BJ (cell line): Measurements from ENCODE around the gene PHKG2. TPM values are rescaled to one million over a fixed set of nuclear protein-coding genes. Genes with fewer than 3 reads are reported as not detected.

Experiments used
- CTCF ChIA-PET: fragments of 350-600 bp; formaldehyde crosslinking; extraction: SDS; loops from one replicate; lab custom pipeline; 2021; ENCODE audit warnings: antibody characterized with exemption, inconsistent platforms; lab: Yijun Ruan, JAX
- POLR2A ChIA-PET: fragments of 300-600 bp; sonication (Branson Sonifier 250); formaldehyde crosslinking; extraction: SDS; loops from one replicate; lab custom pipeline; 2021; ENCODE audit warnings: antibody characterized with exemption; lab: Charles Lee
- DNase-seq: peaks from one replicate; pipeline ENCODE4 v3.0.0-alpha.2; 2011; ENCODE audit warnings: low read depth
- H3K27me3 ChIP-seq: 2 replicates; pipeline ENCODE4 v1.6.0; 2011; ENCODE audit warnings: low read length; ENCODE audit not compliant: control insufficient read depth, insufficient read depth
- H3K36me3 ChIP-seq: 2 replicates; pipeline ENCODE4 v1.5.1; 2011; ENCODE audit warnings: low read length; ENCODE audit not compliant: control insufficient read depth, insufficient read depth
- H3K4me3 ChIP-seq: 2 replicates; pipeline ENCODE4 v1.5.1; 2011; ENCODE audit warnings: low read depth, mild to moderate bottlenecking, control low read depth, low read length
- CTCF ChIP-seq: IDR thresholded peaks from 2 replicates; pipeline ENCODE4 v1.5.1; 2011; ENCODE audit warnings: low read depth, mild to moderate bottlenecking, control low read depth, inconsistent platforms, low read length, moderate library complexity; ENCODE audit not compliant: insufficient read depth
- polyA plus RNA-seq: library from polyadenylated mRNA; depleted of rRNA; stranded (reverse); fragments of >200 nt; gene quantifications from 2 replicates; pipeline ENCODE4 v1.2.3, GENCODE V29; 2011

The PHKG2 gene
- polyA plus RNA-seq, 1 experiment = 32.4 TPM

- no peak for DNase-seq
- CTCF ChIA-PET = no interaction called here
- POLR2A ChIA-PET = no interaction called here
- Histone ChIP-seq H3K27me3 (no peaks in the 10 kb centered on the region), H3K36me3 (peaks cover 45% of the 10 kb centered on the region), H3K4me3 (no peak overlapping the region)
- TF ChIP-seq CTCF = no peak
Observed at GRCh38 chr16:30737794-30738648, 10.2 kb upstream of the PHKG2 start.

GRCh38 chr16:30738984-30739951 is 9.0 kb upstream of the PHKG2 start:
- Histone ChIP-seq H3K4me3 (no peak overlapping the region), H3K27me3 (no peaks in the 10 kb centered on the region), H3K36me3 (peaks cover 42% of the 10 kb centered on the region)
- POLR2A ChIA-PET = no interaction called here
- CTCF ChIA-PET = no interaction called here
- DNase-seq = no peak
- no peak for TF ChIP-seq CTCF

GRCh38 chr16:30740364-30741251 is 7.6 kb upstream of the PHKG2 start:
- H3K36me3 ChIP-seq = peaks cover 37% of the 10 kb centered on the region
- POLR2A ChIA-PET = interaction anchor here (0.5 to 0.6 kb wide), 2 partner anchors 64 to 70 kb away, joined by 16 to 20 read pairs; no protein-coding TSS in a partner anchor
- no peak for TF ChIP-seq CTCF
- DNase-seq = peak; percentile 22
- H3K4me3 ChIP-seq = no peak overlapping the region
- no peaks in the 10 kb centered on the region for H3K27me3 ChIP-seq
- CTCF ChIA-PET = no interaction called here

DNA sequence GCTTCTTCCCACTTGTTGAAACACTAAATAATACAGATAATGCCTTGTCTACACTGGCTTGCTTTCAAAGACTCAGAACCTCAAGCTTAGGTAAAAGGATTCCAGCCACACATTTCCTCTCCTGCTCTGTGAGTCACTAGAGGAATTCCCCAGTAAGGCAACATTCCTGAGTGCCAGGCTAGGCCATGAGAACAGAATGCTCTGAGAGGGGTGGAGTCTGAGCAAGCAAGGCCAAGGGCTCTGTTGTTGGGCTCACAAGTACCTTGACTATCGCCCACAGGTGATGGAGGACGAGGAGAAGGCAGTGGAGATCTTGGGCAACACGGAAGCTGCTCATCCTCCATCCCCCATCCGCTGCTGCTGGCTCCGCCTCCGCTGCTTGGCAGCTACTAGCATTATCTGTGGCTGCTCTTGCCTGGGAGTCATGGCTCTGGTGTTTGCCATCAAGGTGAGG is 6.7 kb upstream of the PHKG2 start:
- ChIA-PET POLR2A (interaction anchor here (0.5 kb wide), 1 partner anchor 69 kb away, joined by 20 read pairs; no protein-coding TSS in a partner anchor), CTCF (no interaction called here)
- Histone ChIP-seq H3K36me3 (peaks cover 30% of the 10 kb centered on the region), H3K4me3 (no peak overlapping the region), H3K27me3 (no peaks in the 10 kb centered on the region)
- peak; percentile 38 for DNase-seq
- TF ChIP-seq CTCF = no peak
